Measurements from ENCODE around the gene RASGEF1B. TPM values are rescaled to one million over a fixed set of nuclear protein-coding genes. Genes with fewer than 3 reads are reported as not detected.
A peak's percentile ranks its signal among the peaks of the same experiment; 100 is the strongest.

The RASGEF1B gene
- total RNA-seq, 1 experiment from 2014 or later: 7.5 TPM

GRCh38 chr4:81471298-81471587 lies 464 bp downstream of the RASGEF1B start:
- peaks cover 8% of the 10 kb centered on the region; the same call in 1 of the 2 replicates for H3K27me3 ChIP-seq (ENCODE audit: insufficient read depth, low read length)
- Mint-ChIP-seq H3K27ac (peak overlapping the region in 2 of 3 experiments; percentile 0 to 11; a peak in 1 of 7 replicates), H3K36me3 (ENCODE audit: insufficient read depth in 1 of 3, low read depth in 3 of 3) (peaks cover 0 to 7% (median 2%) of the 10 kb centered on the region in 3 experiments; a peak in 4 of 7 replicates), H3K27me3 (ENCODE audit: low read depth) (peaks cover 29% of the 10 kb centered on the region), H3K9me3 (peaks cover 0 to 4% of the 10 kb centered on the region in 2 experiments; a peak in 2 of 5 replicates), H3K4me3 (peak overlapping the region; percentile 70 to 85), H3K4me1 (peaks cover 43 to 49% of the 10 kb centered on the region in 2 experiments)
- H3K9me3 ChIP-seq (ENCODE audit: control insufficient read depth, low read depth, low read length): no peaks in the 10 kb centered on the region
- H3K79me1 ChIP-seq (ENCODE audit: insufficient read depth, low read depth, low read length, poor library complexity, severe bottlenecking): no peaks in the 10 kb centered on the region
- peaks cover 11% of the 10 kb centered on the region for H3K23me2 ChIP-seq (ENCODE audit: insufficient read length, low read depth, low read length, poor library complexity, severe bottlenecking)
- H2BK15ac ChIP-seq (ENCODE audit: low read depth, low read length): no peak overlapping the region
- H3K4ac ChIP-seq (ENCODE audit: low read depth, low read length): no peak overlapping the region
- H3K4me1 ChIP-seq (ENCODE audit: insufficient read depth, low read length): no peaks in the 10 kb centered on the region; the same call in 1 of the 2 replicates
- no peak overlapping the region for H2BK5ac ChIP-seq (ENCODE audit: insufficient read length, low read length)
- no peak overlapping the region for H4K5ac ChIP-seq (ENCODE audit: insufficient read length, low read depth, low read length)
- no peak overlapping the region for H2AFZ ChIP-seq (ENCODE audit: low read length)
- no peak overlapping the region for H3K56ac ChIP-seq (ENCODE audit: insufficient read length, low read depth, low read length)
- H4K91ac ChIP-seq (ENCODE audit: insufficient read length, low read depth, low read length): no peak overlapping the region
- H3K23ac ChIP-seq (ENCODE audit: insufficient read length, low read depth, low read length): no peak overlapping the region
- H4K8ac ChIP-seq (replicated peaks; ENCODE audit: insufficient read length, low read depth, low read length): no peak overlapping the region
- H3K27ac ChIP-seq (ENCODE audit: insufficient read length, low read depth, low read length): no peak overlapping the region
- peak overlapping the region; percentile 90 for H3K4me2 ChIP-seq (ENCODE audit: insufficient read depth, insufficient read length, low read length)
- DNase-seq: no peak
- no peaks in the 10 kb centered on the region for H3K79me2 ChIP-seq (ENCODE audit: insufficient read depth, low read length)
- no peak overlapping the region for H2BK120ac ChIP-seq (ENCODE audit: low read depth, low read length, poor library complexity, severe bottlenecking)
- no peak for TF ChIP-seq CTCF (conservative IDR thresholded peaks at IDR 0.05)
- no peak overlapping the region for H3K14ac ChIP-seq (ENCODE audit: insufficient read depth, low read length)
- no peak overlapping the region for H2BK12ac ChIP-seq (ENCODE audit: insufficient read length, low read depth, low read length)
- WGBS (ENCODE audit: extremely low coverage, insufficient read length, low lambda C conversion rate): no CpG with 5 or more reads among the region's 21 CpGs
- H3T11ph ChIP-seq (ENCODE audit: low read length): no peak overlapping the region
- H2AK5ac ChIP-seq (ENCODE audit: insufficient read length, low read length): no peak overlapping the region
- H3K9ac ChIP-seq (ENCODE audit: extremely low read depth, insufficient read length, low read length): no peak overlapping the region
- no peaks in the 10 kb centered on the region for H4K20me1 ChIP-seq (ENCODE audit: control insufficient read depth, insufficient read depth, insufficient read length)
- peak overlapping the region; percentile 33 for H3K18ac ChIP-seq (ENCODE audit: insufficient read length, low read depth, low read length)
- no peak overlapping the region for H2BK20ac ChIP-seq (ENCODE audit: low read depth, low read length, poor library complexity, severe bottlenecking)

Measured in H9 (cell line).